ENCODE measurements around the gene RLN3.

GRCh38 chr19:13978351-13979243, 49.4 kb upstream of the RLN3 start:
- TF ChIP-seq CTCF (IDR thresholded peaks at IDR 0.05), result no peak
- TF ChIP-seq POLR2AphosphoS5 (IDR thresholded peaks at IDR 0.05), result peak in 1 of 3 donors; percentile 10
- TF ChIP-seq POLR2A (IDR thresholded peaks at IDR 0.05), result no peak

Measured in breast epithelium (tissue), 3 donors.